Measurements from ENCODE around the gene DLL1. TPM values are rescaled to one million over a fixed set of nuclear protein-coding genes. Genes with fewer than 3 reads are reported as not detected.
A peak's percentile ranks its signal among the peaks of the same experiment; 100 is the strongest.
"Not testable (repeated sequence)": the region's sequence is repeated elsewhere in the genome, so short reads cannot be mapped to it uniquely, and the experiment has no call there.

DLL1 gene
- total RNA-seq (1 to 10 TPM; 4.6 to 5.5 TPM), polyA plus RNA-seq (ENCODE audit: insufficient read depth, low read depth, low replicate concordance) (2.8 TPM)
- long read RNA-seq, donor 1, result 0 reads
- long read RNA-seq, donor 2, result 0 reads

GRCh38 chr6:170290296-170291128, at the start of gene DLL1:
Gene DLL1 (minus strand): TSS chr6:170291078. CDS start chr6:170290139, 939 bp downstream.
- intact Hi-C loops (cut with DNase I; ENCODE audit: low total_unique reads), result loop anchor here (10.0 kb wide), 1 partner anchor 456 kb away; no protein-coding TSS in a partner anchor
- no peaks in the 10 kb centered on the region for H3K9me3 ChIP-seq
- H3K4me3 ChIP-seq, result peak within 1 kb of the TSS; percentile 61 to 71
- H3K4me1 ChIP-seq, result peaks cover 51% of the 10 kb centered on the region
- H3K36me3 ChIP-seq (ENCODE audit: low read depth, missing control alignments), result no peaks in the 10 kb centered on the region
- DNase-seq, result peak; percentile 40
- H3K27me3 ChIP-seq, result no peaks in the 10 kb centered on the region
- H3K27ac ChIP-seq, result peak within 1 kb of the TSS in 1 of 2 donors; percentile 30
- no peak for TF ChIP-seq POLR2A (IDR thresholded peaks at IDR 0.05)
- no peak for TF ChIP-seq CTCF (IDR thresholded peaks at IDR 0.05)
- 0% methylated on average over 38 to 83 of the region's 83 CpGs for WGBS, 2 donors

- H3K4me3 ChIP-seq; intact Hi-C loops (cut with DNase I; ENCODE audit: low total_unique reads); H3K36me3 ChIP-seq (ENCODE audit: low read depth, missing control alignments); H3K27ac ChIP-seq; H3K9me3 ChIP-seq; H3K27me3 ChIP-seq; DNase-seq; H3K4me1 ChIP-seq: not testable (repeated sequence)
- WGBS, 2 donors, result 91 to 98% methylated on average over 3 of the region's 3 CpGs
Measured at GRCh38 chr6:170335199-170335598, 44.3 kb upstream of the DLL1 start.

- intact Hi-C loops (cut with DNase I; ENCODE audit: low total_unique reads), result no loop called here
- no peak for TF ChIP-seq CTCF (IDR thresholded peaks at IDR 0.05)
- TF ChIP-seq POLR2A (IDR thresholded peaks at IDR 0.05), result no peak
- Histone ChIP-seq H3K4me3 (no peak overlapping the region), H3K27ac (no peak overlapping the region), H3K36me3 (ENCODE audit: low read depth, missing control alignments) (no peaks in the 10 kb centered on the region), H3K27me3 (no peaks in the 10 kb centered on the region), H3K9me3 (no peaks in the 10 kb centered on the region), H3K4me1 (no peaks in the 10 kb centered on the region)
- no peak for DNase-seq
- WGBS, 2 donors, result 92 to 93% methylated on average over 8 of the region's 8 CpGs
Measured at GRCh38 chr6:170329321-170329720, 38.4 kb upstream of the DLL1 start.

- Histone ChIP-seq H3K4me3 (no peak overlapping the region), H3K27me3 (no peaks in the 10 kb centered on the region), H3K36me3 (ENCODE audit: low read depth, missing control alignments) (no peaks in the 10 kb centered on the region), H3K27ac (no peak overlapping the region), H3K9me3 (no peaks in the 10 kb centered on the region), H3K4me1 (peaks cover 7% of the 10 kb centered on the region)
- no peak for DNase-seq
- intact Hi-C loops (cut with DNase I; ENCODE audit: low total_unique reads), result no loop called here
- 81 to 85% methylated on average over 5 of the region's 5 CpGs for WGBS, 2 donors
- TF ChIP-seq POLR2A (IDR thresholded peaks at IDR 0.05), result no peak
Measured at GRCh38 chr6:170317718-170318117, 26.8 kb upstream of the DLL1 start.

- intact Hi-C loops (cut with DNase I; ENCODE audit: low total_unique reads), result no loop called here
- TF ChIP-seq POLR2A (IDR thresholded peaks at IDR 0.05) (no peak), CTCF (IDR thresholded peaks at IDR 0.05) (no peak)
Measured at GRCh38 chr6:170317076-170317475, 26.2 kb upstream of the DLL1 start.

More at GRCh38 chr6:170317076-170317475, 26.2 kb upstream of the DLL1 start:
- no peak for DNase-seq
- WGBS, 2 donors, result 50 to 75% methylated on average over 1 of the region's 1 CpG
- Histone ChIP-seq H3K4me3 (no peak overlapping the region), H3K4me1 (peaks cover 7% of the 10 kb centered on the region), H3K27ac (no peak overlapping the region), H3K27me3 (no peaks in the 10 kb centered on the region), H3K36me3 (ENCODE audit: low read depth, missing control alignments) (no peaks in the 10 kb centered on the region), H3K9me3 (no peaks in the 10 kb centered on the region)
